ENCODE results near the gene TMEM212. TPM values are rescaled to one million over a fixed set of nuclear protein-coding genes. Genes with fewer than 3 reads are reported as not detected.
"Not testable (repeated sequence)": the region's sequence is repeated elsewhere in the genome, so short reads cannot be mapped to it uniquely, and the experiment has no call there.

TMEM212 gene
- total RNA-seq, 2 donors from 2014 or later: not detected

DNA sequence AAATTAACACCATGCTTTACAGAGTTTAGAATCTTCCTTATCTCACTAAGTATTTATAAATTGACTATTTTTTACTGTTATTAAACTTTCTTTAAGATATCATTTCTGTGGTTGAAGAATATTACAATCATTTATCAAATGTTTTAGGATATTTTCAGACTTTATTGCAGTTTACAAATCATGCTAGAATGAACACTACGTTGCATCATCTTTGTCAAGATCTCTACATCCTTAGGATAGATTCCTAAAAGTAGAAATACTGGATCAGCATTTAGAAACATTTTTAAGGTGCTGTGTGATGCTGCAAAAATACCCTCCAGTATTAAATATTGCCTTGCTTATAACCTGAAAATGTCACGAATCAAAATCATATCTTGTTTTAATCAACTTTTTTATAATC is 30.3 kb upstream of the TMEM212 start:
- DNase-seq: no peak
- TF ChIP-seq, protein P1, sequence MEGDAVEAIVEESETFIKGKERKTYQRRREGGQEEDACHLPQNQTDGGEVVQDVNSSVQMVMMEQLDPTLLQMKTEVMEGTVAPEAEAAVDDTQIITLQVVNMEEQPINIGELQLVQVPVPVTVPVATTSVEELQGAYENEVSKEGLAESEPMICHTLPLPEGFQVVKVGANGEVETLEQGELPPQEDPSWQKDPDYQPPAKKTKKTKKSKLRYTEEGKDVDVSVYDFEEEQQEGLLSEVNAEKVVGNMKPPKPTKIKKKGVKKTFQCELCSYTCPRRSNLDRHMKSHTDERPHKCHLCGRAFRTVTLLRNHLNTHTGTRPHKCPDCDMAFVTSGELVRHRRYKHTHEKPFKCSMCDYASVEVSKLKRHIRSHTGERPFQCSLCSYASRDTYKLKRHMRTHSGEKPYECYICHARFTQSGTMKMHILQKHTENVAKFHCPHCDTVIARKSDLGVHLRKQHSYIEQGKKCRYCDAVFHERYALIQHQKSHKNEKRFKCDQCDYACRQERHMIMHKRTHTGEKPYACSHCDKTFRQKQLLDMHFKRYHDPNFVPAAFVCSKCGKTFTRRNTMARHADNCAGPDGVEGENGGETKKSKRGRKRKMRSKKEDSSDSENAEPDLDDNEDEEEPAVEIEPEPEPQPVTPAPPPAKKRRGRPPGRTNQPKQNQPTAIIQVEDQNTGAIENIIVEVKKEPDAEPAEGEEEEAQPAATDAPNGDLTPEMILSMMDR (conservative IDR thresholded peaks at IDR 0.05): no peak
- Mint-ChIP-seq H3K27me3 (ENCODE audit: insufficient read depth) (peaks cover 31% of the 10 kb centered on the region), H3K4me1 (peaks cover 2% of the 10 kb centered on the region), H3K27ac (no peak overlapping the region), H3K4me3 (no peak overlapping the region), H3K9me3 (peaks cover 2% of the 10 kb centered on the region), H3K36me3 (ENCODE audit: low read depth) (no peaks in the 10 kb centered on the region)
- peaks cover 19% of the 10 kb centered on the region for H3K27me3 ChIP-seq (ENCODE audit: control insufficient read depth, insufficient read depth, low read length, poor library complexity, severe bottlenecking)
- no peak overlapping the region for H3K9ac ChIP-seq (ENCODE audit: extremely low read depth, low read length, poor library complexity, severe bottlenecking)
- H3K4me3 ChIP-seq (ENCODE audit: low read length): no peak overlapping the region
- 100% methylated on average over 2 of the region's 2 CpGs for WGBS, 2 experiments (ENCODE audit: insufficient coverage in 1 of 2, insufficient read length in 1 of 2)
- no peaks in the 10 kb centered on the region for H3K36me3 ChIP-seq (ENCODE audit: control insufficient read depth, insufficient read depth, low read length)
- no peaks in the 10 kb centered on the region for H3K9me3 ChIP-seq (ENCODE audit: control insufficient read depth, low read length)
- H3K4me1 ChIP-seq (ENCODE audit: control insufficient read depth, insufficient read depth, low read length): no peaks in the 10 kb centered on the region
- H3K27ac ChIP-seq (ENCODE audit: low read depth, low read length): no peak overlapping the region

DNA sequence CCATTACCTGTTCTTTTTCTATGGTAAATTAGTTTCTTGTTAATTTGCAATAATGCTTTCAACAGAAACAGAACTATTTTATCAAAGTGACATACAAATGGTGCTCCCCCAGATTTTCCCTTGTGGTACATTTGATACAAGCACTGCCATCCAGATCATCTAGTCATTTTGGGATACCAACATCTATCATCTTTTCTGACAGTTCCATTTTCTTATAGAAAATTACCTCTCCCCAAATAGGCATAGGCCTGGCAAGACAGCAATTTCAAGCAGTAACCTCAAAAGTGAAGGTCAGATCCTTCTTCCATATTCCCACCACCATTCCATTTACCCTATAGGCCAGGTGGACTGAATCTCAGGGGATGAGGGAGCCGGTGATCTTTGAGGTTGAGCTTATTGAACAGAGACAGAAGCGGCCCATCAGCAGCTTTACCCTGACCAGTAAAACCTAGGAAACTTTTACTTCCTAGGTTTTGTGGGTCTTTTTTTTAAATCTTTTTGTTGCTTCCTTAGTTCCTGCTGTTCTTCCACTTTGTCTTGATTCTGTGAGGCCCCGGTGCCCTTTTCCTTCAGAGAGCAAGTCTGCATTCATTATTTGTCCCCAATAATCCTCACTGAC is 29.8 kb upstream of the TMEM212 start:
- Mint-ChIP-seq H3K4me1 (peaks cover 2% of the 10 kb centered on the region), H3K27me3 (ENCODE audit: insufficient read depth) (peaks cover 29% of the 10 kb centered on the region), H3K9me3 (peaks cover 2% of the 10 kb centered on the region), H3K27ac (no peak overlapping the region), H3K36me3 (ENCODE audit: low read depth) (no peaks in the 10 kb centered on the region), H3K4me3 (no peak overlapping the region)
- Histone ChIP-seq H3K9ac (ENCODE audit: extremely low read depth, low read length, poor library complexity, severe bottlenecking) (no peak overlapping the region), H3K27me3 (ENCODE audit: control insufficient read depth, insufficient read depth, low read length, poor library complexity, severe bottlenecking) (peaks cover 19% of the 10 kb centered on the region), H3K4me3 (ENCODE audit: low read length) (no peak overlapping the region), H3K4me1 (ENCODE audit: control insufficient read depth, insufficient read depth, low read length) (no peaks in the 10 kb centered on the region), H3K36me3 (ENCODE audit: control insufficient read depth, insufficient read depth, low read length) (no peaks in the 10 kb centered on the region), H3K27ac (ENCODE audit: low read depth, low read length) (no peak overlapping the region), H3K9me3 (ENCODE audit: control insufficient read depth, low read length) (no peaks in the 10 kb centered on the region)
- TF ChIP-seq, protein P1 (conservative IDR thresholded peaks at IDR 0.05): no peak
- WGBS, 2 experiments (ENCODE audit: insufficient coverage in 1 of 2, insufficient read length in 1 of 2): 73 to 97% methylated on average over 2 to 3 of the region's 3 CpGs
- no peak for DNase-seq

DNA sequence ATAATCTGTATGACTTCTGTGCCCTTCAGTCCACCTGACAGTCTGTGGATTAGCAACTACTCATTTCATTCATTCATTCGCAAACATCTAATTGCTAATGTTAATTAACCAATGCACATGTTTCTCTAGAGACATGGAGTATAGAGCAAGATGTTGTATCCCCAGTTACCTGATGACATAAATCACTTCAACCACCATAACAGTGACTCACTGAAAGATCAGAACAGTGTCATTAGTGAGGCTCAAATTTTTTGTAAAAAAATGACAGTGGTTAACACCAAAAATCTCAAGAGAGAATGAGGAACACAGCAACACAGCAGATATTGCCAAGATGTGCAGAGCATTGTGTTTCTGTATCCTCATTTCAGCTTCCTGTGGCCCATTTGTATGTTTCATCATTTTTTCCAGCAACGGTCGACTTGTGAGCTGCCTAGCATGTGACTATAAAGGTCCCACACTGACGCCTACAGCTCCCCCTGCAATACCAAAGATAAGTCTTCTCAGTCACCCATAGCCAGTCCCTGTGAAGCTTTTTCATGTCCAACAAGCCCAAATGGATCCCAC is 29.2 kb upstream of the TMEM212 start:
- DNase-seq: no peak
- TF ChIP-seq, protein P1 (conservative IDR thresholded peaks at IDR 0.05): no peak
- no peaks in the 10 kb centered on the region for H3K9me3 ChIP-seq (ENCODE audit: control insufficient read depth, low read length)
- H3K36me3 Mint-ChIP-seq (ENCODE audit: low read depth): no peaks in the 10 kb centered on the region
- WGBS, 2 experiments (ENCODE audit: insufficient coverage in 1 of 2, insufficient read length in 1 of 2): 95 to 100% methylated on average over 1 to 4 of the region's 4 CpGs
- H3K9ac ChIP-seq (ENCODE audit: extremely low read depth, low read length, poor library complexity, severe bottlenecking): no peak overlapping the region
- peaks cover 27% of the 10 kb centered on the region for H3K27me3 Mint-ChIP-seq (ENCODE audit: insufficient read depth)
- H3K4me3 Mint-ChIP-seq: no peak overlapping the region
- H3K4me1 ChIP-seq (ENCODE audit: control insufficient read depth, insufficient read depth, low read length): no peaks in the 10 kb centered on the region
- H3K27ac Mint-ChIP-seq: no peak overlapping the region
- no peaks in the 10 kb centered on the region for H3K36me3 ChIP-seq (ENCODE audit: control insufficient read depth, insufficient read depth, low read length)
- H3K4me1 Mint-ChIP-seq: peaks cover 2% of the 10 kb centered on the region
- H3K27me3 ChIP-seq (ENCODE audit: control insufficient read depth, insufficient read depth, low read length, poor library complexity, severe bottlenecking): peaks cover 18% of the 10 kb centered on the region
- no peak overlapping the region for H3K27ac ChIP-seq (ENCODE audit: low read depth, low read length)
- peaks cover 2% of the 10 kb centered on the region for H3K9me3 Mint-ChIP-seq
- H3K4me3 ChIP-seq (ENCODE audit: low read length): no peak overlapping the region

DNA sequence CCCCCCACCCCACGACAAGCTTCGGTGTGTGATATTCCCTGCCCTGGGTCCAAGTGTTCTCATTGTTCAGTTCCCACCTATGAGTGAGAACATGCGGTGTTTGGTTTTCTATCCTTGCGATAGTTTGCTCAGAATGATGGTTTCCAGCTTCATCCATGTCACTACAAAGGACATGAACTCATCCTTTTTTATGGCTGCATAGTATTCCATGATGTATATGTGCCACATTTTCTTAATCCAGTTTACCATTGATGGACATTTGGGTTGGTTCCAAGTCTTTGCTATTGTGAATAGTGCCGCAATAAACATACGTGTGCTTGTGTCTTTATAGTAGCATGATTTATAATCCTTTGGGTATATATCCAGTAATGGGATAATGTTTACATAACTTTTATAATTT is 28.5 kb upstream of the TMEM212 start:
- H3K9me3 Mint-ChIP-seq; H3K36me3 Mint-ChIP-seq (ENCODE audit: low read depth); H3K4me1 ChIP-seq (ENCODE audit: control insufficient read depth, insufficient read depth, low read length); DNase-seq; H3K9me3 ChIP-seq (ENCODE audit: control insufficient read depth, low read length); H3K4me3 ChIP-seq (ENCODE audit: low read length); H3K27ac Mint-ChIP-seq; H3K4me3 Mint-ChIP-seq; H3K36me3 ChIP-seq (ENCODE audit: control insufficient read depth, insufficient read depth, low read length); H3K27ac ChIP-seq (ENCODE audit: low read depth, low read length); H3K9ac ChIP-seq (ENCODE audit: extremely low read depth, low read length, poor library complexity, severe bottlenecking); H3K4me1 Mint-ChIP-seq: not testable (repeated sequence)
- peaks cover 11% of the 10 kb centered on the region for H3K27me3 ChIP-seq (ENCODE audit: control insufficient read depth, insufficient read depth, low read length, poor library complexity, severe bottlenecking)
- peaks cover 20% of the 10 kb centered on the region for H3K27me3 Mint-ChIP-seq (ENCODE audit: insufficient read depth)
- WGBS, 2 experiments (ENCODE audit: insufficient coverage in 1 of 2, insufficient read length in 1 of 2): 94% methylated on average over 3 of the region's 6 CpGs; no CpG with 5 or more reads in 1 of the 2 experiments

Data from endodermal cell (in vitro differentiated cells).